HEK293T (cell line): ENCODE measurements around the gene YTHDF2.
A peak's percentile ranks its signal among the peaks of the same experiment; 100 is the strongest.

Experiments used
- CTCF ChIA-PET: fragments of 350-600 bp; formaldehyde crosslinking; extraction: SDS; loops from one replicate; lab custom pipeline; 2021; ENCODE audit warnings: antibody characterized with exemption, inconsistent platforms; lab: Yijun Ruan, JAX
- POLR2A ChIA-PET: fragments of 350-600 bp; formaldehyde crosslinking; extraction: SDS; loops from one replicate; lab custom pipeline; 2020; ENCODE audit warnings: antibody characterized with exemption, inconsistent platforms; lab: Yijun Ruan, JAX
- DNase-seq: peaks from one replicate; pipeline ENCODE4 v3.0.0; 2012; ENCODE audit warnings: mixed read lengths; ENCODE audit errors: extremely low spot score
- ARNT ChIP-seq: fragments of 450-650 bp; IDR thresholded peaks from 2 replicates; pipeline ENCODE4 v1.6.1; 2017; ENCODE audit warnings: mild to moderate bottlenecking
- BHLHE40 ChIP-seq: fragments of 450-650 bp; IDR thresholded peaks from 2 replicates; pipeline ENCODE4 v1.6.1; 2016; ENCODE audit warnings: mild to moderate bottlenecking, moderate library complexity, borderline replicate concordance
- CTBP1 ChIP-seq: fragments of 450-650 bp; IDR thresholded peaks from 2 replicates; pipeline ENCODE4 v1.6.1; 2016; ENCODE audit warnings: borderline replicate concordance
- ELF4 ChIP-seq: fragments of 450-650 bp; IDR thresholded peaks from 2 replicates; pipeline ENCODE4 v1.6.1; 2017; ENCODE audit warnings: antibody characterized with exemption
- FOXA1 ChIP-seq: fragments of 450-650 bp; IDR thresholded peaks from 2 replicates; pipeline ENCODE4 v1.6.1; 2016; ENCODE audit warnings: mild to moderate bottlenecking
- FOXK2 ChIP-seq: fragments of 450-650 bp; IDR thresholded peaks from 2 replicates; pipeline ENCODE4 v1.6.1; 2016; ENCODE audit warnings: mild to moderate bottlenecking
- FOXM1 ChIP-seq: fragments of 450-650 bp; IDR thresholded peaks from 2 replicates; pipeline ENCODE4 v1.6.1; 2017; ENCODE audit warnings: mild to moderate bottlenecking, borderline replicate concordance
- HDGF ChIP-seq: fragments of 450-650 bp; IDR thresholded peaks from 2 replicates; pipeline ENCODE4 v1.6.1; 2017; ENCODE audit warnings: antibody characterized with exemption, borderline replicate concordance
- L3MBTL2 ChIP-seq: fragments of 450-650 bp; conservative IDR thresholded peaks from 2 replicates; pipeline ENCODE4 v1.6.1; 2016; ENCODE audit warnings: mild to moderate bottlenecking
- LEF1 ChIP-seq: fragments of 450-650 bp; IDR thresholded peaks from 2 replicates; pipeline ENCODE4 v1.6.1; 2017; ENCODE audit warnings: mild to moderate bottlenecking, borderline replicate concordance
- NFRKB ChIP-seq: fragments of 450-650 bp; IDR thresholded peaks from 2 replicates; pipeline ENCODE4 v1.6.1; 2016; ENCODE audit warnings: mild to moderate bottlenecking, moderate library complexity
- PKNOX1 ChIP-seq: fragments of 450-650 bp; IDR thresholded peaks from 2 replicates; pipeline ENCODE4 v1.6.1; 2016
- SP1 ChIP-seq: fragments of 450-650 bp; IDR thresholded peaks from 2 replicates; pipeline ENCODE4 v1.6.1; 2017
- SUZ12 ChIP-seq: fragments of 450-650 bp; IDR thresholded peaks from 2 replicates; pipeline ENCODE4 v1.6.1; 2016; ENCODE audit warnings: mild to moderate bottlenecking
- TARDBP ChIP-seq: fragments of 450-650 bp; IDR thresholded peaks from 2 replicates; pipeline ENCODE4 v1.6.1; 2016
- ZNF384 ChIP-seq: fragments of 450-650 bp; IDR thresholded peaks from 2 replicates; pipeline ENCODE4 v1.6.1; 2016

YTHDF2 gene

GRCh38 chr1:28811766-28812668 lies 75.3 kb downstream of the YTHDF2 start, which contains the start of gene OPRD1:
OPRD1 (plus strand) TSS chr1:28812170; CDS start chr1:28812384, 214 bp downstream.
- ChIA-PET POLR2A (interaction anchor here (1.0 kb wide), 1 partner anchor 164 kb away, joined by 3 read pairs; the partner anchor contains the start of gene RNU11), CTCF (no interaction called here)
- TF ChIP-seq BHLHE40 (no peak), ZNF384 (no peak), CTBP1 (no peak), NFRKB (no peak), ELF4 (no peak), FOXA1 (no peak), FOXM1 (no peak), PKNOX1 (no peak), L3MBTL2 (no peak), ARNT (no peak), LEF1 (no peak), HDGF (no peak), SUZ12 (no peak), FOXK2 (no peak), TARDBP (no peak)
- DNase-seq = peak; percentile 72

GRCh38 chr1:28812669-28813468 lies 76.1 kb downstream of the YTHDF2 start:
- ChIA-PET POLR2A (interaction anchor here (1.0 kb wide), 1 partner anchor 164 kb away, joined by 3 read pairs; the partner anchor contains the start of gene RNU11), CTCF (no interaction called here)
- TF ChIP-seq NFRKB = no peak
- no peak for TF ChIP-seq CTBP1
- no peak for TF ChIP-seq SUZ12
- TF ChIP-seq FOXA1 = no peak
- no peak for TF ChIP-seq L3MBTL2
- no peak for TF ChIP-seq LEF1
- no peak for TF ChIP-seq ARNT
- DNase-seq = no peak

- DNase-seq = no peak
- POLR2A ChIA-PET = interaction anchor here (0.9 kb wide), 1 partner anchor 77 kb away, joined by 3 read pairs; the partner anchor contains the start of gene YTHDF2
- CTCF ChIA-PET = interaction anchor here (1.0 kb wide), 1 partner anchor 233 kb away, joined by 3 read pairs; no protein-coding TSS in a partner anchor
These were observed 77.3 kb downstream of the YTHDF2 start for GRCh38 chr1:28813931-28814465.

GRCh38 chr1:28815533-28816185 lies 78.9 kb downstream of the YTHDF2 start:
- POLR2A ChIA-PET = interaction anchor here (0.6 kb wide), 1 partner anchor 168 kb away, joined by 3 read pairs; no protein-coding TSS in a partner anchor
- DNase-seq = no peak

More at GRCh38 chr1:28813931-28814465, 77.3 kb downstream of the YTHDF2 start:
- no peak for TF ChIP-seq L3MBTL2
- TF ChIP-seq HDGF = no peak
- no peak for TF ChIP-seq NFRKB

GRCh38 chr1:28817133-28817532 lies 80.4 kb downstream of the YTHDF2 start:
- ChIA-PET CTCF (no interaction called here), POLR2A (no interaction called here)
- no peak for DNase-seq
- TF ChIP-seq FOXK2 = no peak
- TF ChIP-seq ELF4 = no peak
- no peak for TF ChIP-seq TARDBP
- TF ChIP-seq HDGF = no peak
- no peak for TF ChIP-seq BHLHE40
- no peak for TF ChIP-seq ZNF384

More at GRCh38 chr1:28815533-28816185, 78.9 kb downstream of the YTHDF2 start:
- TF ChIP-seq ELF4 (no peak), SUZ12 (no peak), ZNF384 (no peak), TARDBP (no peak), FOXA1 (no peak), HDGF (no peak), ARNT (no peak), L3MBTL2 (no peak), FOXM1 (no peak)
- CTCF ChIA-PET = interaction anchor here (0.7 to 0.8 kb wide), 2 partner anchors 16 to 31 kb away, joined by 3 read pairs; no protein-coding TSS in a partner anchor

- DNase-seq = no peak
- POLR2A ChIA-PET = no interaction called here
- TF ChIP-seq HDGF (no peak), TARDBP (no peak), FOXA1 (no peak), PKNOX1 (no peak), FOXM1 (no peak), SP1 (no peak), CTBP1 (no peak), ELF4 (no peak)
- CTCF ChIA-PET = no interaction called here
These were observed 82.3 kb downstream of the YTHDF2 start for GRCh38 chr1:28819020-28819419.
